SK-N-SH (cell line): Measurements from ENCODE around the gene SRBD1. TPM values are rescaled to one million over a fixed set of nuclear protein-coding genes. Genes with fewer than 3 reads are reported as not detected.

Experiments used
- CTCF ChIA-PET: fragments of 300-600, 350-600 bp; formaldehyde crosslinking; extraction: SDS; loops from one replicate; lab custom pipeline; 2021; lab: Yijun Ruan, JAX
- POLR2A ChIA-PET: fragments of 350-600 bp; sonication (Branson Sonifier 250); formaldehyde crosslinking; extraction: SDS; loops from one replicate; lab custom pipeline; 2020; ENCODE audit warnings: antibody characterized with exemption, inconsistent platforms; lab: Yijun Ruan, JAX
- DNase-seq: peaks from one replicate; pipeline ENCODE4 v3.0.0; 2012
- H2AFZ ChIP-seq: fragments of 200-600 bp; sonication (generic); 2 replicates; pipeline ENCODE4 v1.8.1; 2016; ENCODE audit warnings: antibody characterized with exemption, mild to moderate bottlenecking, low read depth
- H3F3A ChIP-seq: fragments of 200-600 bp; sonication (generic); replicated peaks from 2 replicates; pipeline ENCODE3; 2016; ENCODE audit warnings: antibody characterized with exemption, mild to moderate bottlenecking; ENCODE audit not compliant: insufficient read depth
- H3K27ac ChIP-seq, 2 experiments: fragments of 200-500 bp in 1 of 2; fragments of 200-600 bp in 1 of 2; sonication (Bioruptor generic) in 1 of 2; sonication (generic), shearing (Covaris generic) in 1 of 2; 2 replicates each; pipeline versions ENCODE4 v1.5.1 to v1.6.1; 2014 to 2016; ENCODE audit warnings: low read depth in 2 of 2, inconsistent platforms in 1 of 2, low read length in 1 of 2, mild to moderate bottlenecking in 1 of 2, mixed read lengths in 1 of 2
- H3K27me3 ChIP-seq: fragments of 200-600 bp; sonication (generic), shearing (Covaris generic); 2 replicates; pipeline ENCODE4 v1.6.1; 2016; ENCODE audit warnings: mixed run types; ENCODE audit not compliant: insufficient read depth
- H3K36me3 ChIP-seq, 2 experiments: fragments of 200-500 bp in 1 of 2; fragments of 200-600 bp in 1 of 2; sonication (Bioruptor generic) in 1 of 2; sonication (generic) in 1 of 2; replicated peaks in 1 of 2; 2 replicates each; pipeline versions ENCODE3 to v1.5.1; 2014 to 2016; ENCODE audit warnings: low read length in 1 of 2, mild to moderate bottlenecking in 1 of 2; ENCODE audit not compliant: insufficient read depth in 2 of 2, control insufficient read depth in 1 of 2
- H3K4me1 ChIP-seq, 2 experiments: fragments of 200-500 bp in 1 of 2; fragments of 200-600 bp in 1 of 2; sonication (Bioruptor generic) in 1 of 2; sonication (generic), shearing (Covaris generic) in 1 of 2; 2 replicates each; pipeline versions ENCODE4 v1.5.1 to v1.6.1; 2014 to 2016; ENCODE audit warnings: low read depth in 1 of 2, low read length in 1 of 2, mixed run types in 1 of 2; ENCODE audit not compliant: insufficient read depth in 2 of 2, control insufficient read depth in 1 of 2
- H3K4me2 ChIP-seq: fragments of 200-600 bp; sonication (generic), shearing (Covaris generic); 2 replicates; pipeline ENCODE4 v1.6.1; 2017; ENCODE audit warnings: mixed run types
- H3K4me3 ChIP-seq, 2 experiments: fragments of 200-500 bp in 1 of 2; fragments of 200-600 bp in 1 of 2; sonication (Bioruptor generic) in 1 of 2; sonication (generic), shearing (Covaris generic) in 1 of 2; 2 replicates each; pipeline versions ENCODE4 v1.5.1 to v1.8.1; 2014 to 2016; ENCODE audit warnings: low read depth in 2 of 2, inconsistent platforms in 1 of 2, low read length in 1 of 2, mild to moderate bottlenecking in 1 of 2, mixed read lengths in 1 of 2, moderate library complexity in 1 of 2
- H3K79me2 ChIP-seq: fragments of 200-600 bp; sonication (generic); 2 replicates; pipeline ENCODE4 v1.8.1; 2017; ENCODE audit warnings: mild to moderate bottlenecking; ENCODE audit not compliant: insufficient read depth
- H3K9ac ChIP-seq: fragments of 200-600 bp; sonication (generic); 2 replicates; pipeline ENCODE4 v1.6.1; 2017; ENCODE audit warnings: mixed run types
- H3K9me2 ChIP-seq: fragments of 200-600 bp; sonication (generic); 2 replicates; pipeline ENCODE4 v1.6.1; 2017; ENCODE audit warnings: mixed run types
- H3K9me3 ChIP-seq: fragments of 200-600 bp; sonication (generic); 2 replicates; pipeline ENCODE4 v1.6.1; 2017; ENCODE audit warnings: mixed run types, mild to moderate bottlenecking, moderate library complexity
- H4K20me1 ChIP-seq: fragments of 200-600 bp; sonication (generic); 2 replicates; pipeline ENCODE4 v1.6.1; 2017; ENCODE audit warnings: mild to moderate bottlenecking, mixed run types; ENCODE audit not compliant: insufficient read depth
- CTCF ChIP-seq: fragments of 200-600 bp; sonication (generic); IDR thresholded peaks from 2 replicates; pipeline ENCODE4 v1.6.1; 2017; ENCODE audit warnings: antibody characterized with exemption, mild to moderate bottlenecking, moderate library complexity
- ELF1 ChIP-seq: IDR thresholded peaks from 2 replicates; pipeline ENCODE4 v1.4.0; 2012
- EP300 ChIP-seq, 2 experiments: IDR thresholded peaks; 2 replicates each; pipeline versions ENCODE4 v1.4.0 to v1.6.1; 2012; ENCODE audit warnings: borderline replicate concordance in 1 of 2, low read depth in 1 of 2, low read length in 1 of 2
- FOXJ3 ChIP-seq: sonication (generic); formaldehyde crosslinking; IDR thresholded peaks from 2 replicates; pipeline ENCODE4 v1.5.1; 2020; ENCODE audit warnings: mild to moderate bottlenecking, missing genetic modification reagents
- GABPA ChIP-seq: IDR thresholded peaks from 2 replicates; pipeline ENCODE4 v1.4.0; 2012; ENCODE audit warnings: low read depth, mild to moderate bottlenecking
- JUND ChIP-seq: IDR thresholded peaks from 2 replicates; pipeline ENCODE4 v1.4.0; 2012
- MAX ChIP-seq: IDR thresholded peaks from 2 replicates; pipeline ENCODE4 v1.4.0; 2012; ENCODE audit warnings: low read depth
- MEF2A ChIP-seq: IDR thresholded peaks from 2 replicates; pipeline ENCODE4 v1.4.0; 2012; ENCODE audit warnings: low read depth, borderline replicate concordance
- NFIC ChIP-seq: IDR thresholded peaks from 2 replicates; pipeline ENCODE4 v1.4.0; 2012; ENCODE audit warnings: borderline replicate concordance
- NRF1 ChIP-seq: IDR thresholded peaks from 2 replicates; pipeline ENCODE4 v1.6.1; 2012; ENCODE audit warnings: low read depth, mild to moderate bottlenecking, low read length
- RCOR1 ChIP-seq: fragments of 150-350 bp; IDR thresholded peaks from 2 replicates; pipeline ENCODE4 v1.6.1; 2017; ENCODE audit warnings: antibody characterized with exemption, low read length
- REST ChIP-seq: IDR thresholded peaks from 2 replicates; pipeline ENCODE4 v1.6.1; 2012; ENCODE audit warnings: mild to moderate bottlenecking, low read depth, low read length, moderate library complexity
- RFX5 ChIP-seq: IDR thresholded peaks from 2 replicates; pipeline ENCODE4 v1.6.1; 2012; ENCODE audit warnings: mild to moderate bottlenecking, improper control_type of control experiment, low read length
- SIN3A ChIP-seq: IDR thresholded peaks from 2 replicates; pipeline ENCODE4 v1.6.1; 2012; ENCODE audit warnings: low read depth, mild to moderate bottlenecking, low read length, moderate library complexity, borderline replicate concordance
- SMC3 ChIP-seq: IDR thresholded peaks from 2 replicates; pipeline ENCODE4 v1.6.1; 2012; ENCODE audit warnings: low read depth, low read length, improper control_type of control experiment
- TCF12 ChIP-seq: IDR thresholded peaks from 2 replicates; pipeline ENCODE4 v1.4.0; 2012
- USF2 ChIP-seq: fragments of 150-350 bp; IDR thresholded peaks from 2 replicates; pipeline ENCODE4 v1.6.1; 2017; ENCODE audit warnings: antibody characterized with exemption, low read length, low read depth, borderline replicate concordance
- WGBS: methylation state at CpG from one replicate; pipeline ENCODE4 v1.1.6; 2017; ENCODE audit warnings: low lambda C conversion rate; 5-methylcytosine and 5-hydroxymethylcytosine counted together
- polyA plus RNA-seq, 3 experiments: library from polyadenylated mRNA; depleted of rRNA; stranded (reverse); fragments of >200 nt; gene quantifications; 2 replicates each; pipeline ENCODE4 v1.2.3, GENCODE V29; 2012

The SRBD1 gene
- polyA plus RNA-seq, 1 of the 3 experiments (the other 2 are of a cell fraction) = 3.2 TPM

- Histone ChIP-seq H3K79me2 (no peaks in the 10 kb centered on the region), H3K27ac (no peak overlapping the region), H3K4me2 (no peak overlapping the region), H3K9me2 (no peaks in the 10 kb centered on the region), H3K9ac (no peak overlapping the region), H3K9me3 (no peaks in the 10 kb centered on the region), H3F3A (no peaks in the 10 kb centered on the region), H3K36me3 (peaks cover 13 to 15% of the 10 kb centered on the region in 2 experiments), H4K20me1 (no peaks in the 10 kb centered on the region), H3K27me3 (no peaks in the 10 kb centered on the region), H3K4me1 (no peaks in the 10 kb centered on the region; a peak in 1 of 4 replicates), H2AFZ (no peak overlapping the region), H3K4me3 (no peak overlapping the region)
- ChIA-PET CTCF (no interaction called here), POLR2A (no interaction called here)
- WGBS = 83% methylated on average over 2 of the region's 2 CpGs
- DNase-seq = no peak
- no peak for TF ChIP-seq SIN3A
- TF ChIP-seq GABPA = no peak
These were observed 188.1 kb downstream of the SRBD1 start for GRCh38 chr2:45422921-45423320.

- no peak overlapping the region for H3K27ac ChIP-seq
- H3K4me2 ChIP-seq = no peak overlapping the region
- no peaks in the 10 kb centered on the region for H4K20me1 ChIP-seq
- TF ChIP-seq GABPA (no peak), CTCF (no peak), MEF2A (no peak), SIN3A (no peak), MAX (no peak), ELF1 (no peak), NRF1 (no peak), RCOR1 (no peak), NFIC (no peak), JUND (no peak), FOXJ3 (CRISPR knock-in tag) (no peak), RFX5 (no peak), TCF12 (no peak), EP300 (IDR thresholded peaks at IDR 0.05; ENCODE audit: borderline replicate concordance in 1 of 2, low read depth in 1 of 2, low read length in 1 of 2) (no peak), USF2 (no peak), SMC3 (no peak), REST (no peak)
- no peak for DNase-seq
- no peaks in the 10 kb centered on the region; a peak in 1 of 4 replicates for H3K4me1 ChIP-seq
- CTCF ChIA-PET = interaction anchor here (0.7 to 1.9 kb wide), 5 partner anchors 11 to 463 kb away, joined by 3 to 8 read pairs (median 3); partner anchors contain the start of gene SIX2
- no peaks in the 10 kb centered on the region for H3K27me3 ChIP-seq
- no peaks in the 10 kb centered on the region for H3K9me2 ChIP-seq
- peaks cover 4% of the 10 kb centered on the region for H3F3A ChIP-seq
- no peaks in the 10 kb centered on the region for H3K79me2 ChIP-seq
- no peak overlapping the region for H2AFZ ChIP-seq
- peaks cover 23 to 29% of the 10 kb centered on the region in 2 experiments for H3K36me3 ChIP-seq
- H3K9me3 ChIP-seq = no peaks in the 10 kb centered on the region
- no peak overlapping the region for H3K9ac ChIP-seq
- 78% methylated on average over 3 of the region's 3 CpGs for WGBS
- H3K4me3 ChIP-seq = no peak overlapping the region
- POLR2A ChIA-PET = no interaction called here
These were observed 192.5 kb downstream of the SRBD1 start for GRCh38 chr2:45418532-45418931.
